GM18505 (cell line): ENCODE measurements around the gene UBE2G1.
"Not testable (repeated sequence)": the region's sequence is repeated elsewhere in the genome, so short reads cannot be mapped to it uniquely, and the experiment has no call there.

Experiments
- ATAC-seq: cut with Tn5 transposase; IDR thresholded peaks from one replicate; pipeline ENCODE4 v1.9.1; 2021; ENCODE audit not compliant: unreplicated experiment
- POLR2A ChIP-seq: IDR thresholded peaks from 4 replicates; pipeline ENCODE4 v1.6.1; 2011; ENCODE audit warnings: borderline replicate concordance; ENCODE audit not compliant: insufficient read depth, insufficient read length; ENCODE audit errors: extremely low read depth

Gene UBE2G1

DNA sequence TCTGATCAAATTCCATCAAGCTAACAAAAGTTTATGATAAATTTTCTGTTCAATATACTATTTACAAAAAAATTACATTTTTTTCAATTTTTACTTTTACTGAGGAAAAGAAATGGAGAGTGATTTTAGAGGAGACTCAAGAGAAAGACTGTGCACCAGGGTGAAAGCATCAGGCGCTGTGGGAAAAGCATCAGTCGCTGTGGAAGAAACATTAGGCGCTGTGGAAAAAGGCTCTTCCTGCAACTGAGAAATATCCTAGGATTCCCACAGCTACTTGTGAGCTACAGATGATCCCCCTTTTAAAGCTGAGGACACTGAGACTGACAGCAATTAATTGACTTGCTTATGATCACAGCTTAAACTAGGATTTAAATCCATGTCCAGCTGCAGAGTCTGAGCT is 107.6 kb downstream of the UBE2G1 start:
- no peak for ATAC-seq

DNA sequence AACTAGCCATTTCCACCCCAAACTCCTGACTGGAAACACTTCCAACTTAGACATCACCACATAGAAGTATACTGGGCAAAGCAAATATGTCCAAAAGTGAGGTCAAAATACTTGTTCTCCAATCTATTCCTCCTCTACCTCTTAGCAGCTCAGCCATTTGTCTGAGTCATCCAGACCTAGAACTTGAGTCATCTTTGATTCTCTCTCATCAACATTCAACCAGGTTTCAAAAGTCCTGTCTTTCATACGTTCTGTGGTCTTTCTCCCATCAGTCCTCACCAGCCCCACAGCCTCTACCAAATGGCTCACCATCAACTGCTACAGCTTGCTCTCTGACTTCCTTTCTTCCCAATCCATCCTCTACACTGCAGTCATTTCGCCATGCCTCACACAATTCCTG is 109.5 kb downstream of the UBE2G1 start:
- no peak for ATAC-seq
- TF ChIP-seq POLR2A, result no peak

More for the DNA sequence above, 107.6 kb downstream of the UBE2G1 start:
- no peak for TF ChIP-seq POLR2A

DNA sequence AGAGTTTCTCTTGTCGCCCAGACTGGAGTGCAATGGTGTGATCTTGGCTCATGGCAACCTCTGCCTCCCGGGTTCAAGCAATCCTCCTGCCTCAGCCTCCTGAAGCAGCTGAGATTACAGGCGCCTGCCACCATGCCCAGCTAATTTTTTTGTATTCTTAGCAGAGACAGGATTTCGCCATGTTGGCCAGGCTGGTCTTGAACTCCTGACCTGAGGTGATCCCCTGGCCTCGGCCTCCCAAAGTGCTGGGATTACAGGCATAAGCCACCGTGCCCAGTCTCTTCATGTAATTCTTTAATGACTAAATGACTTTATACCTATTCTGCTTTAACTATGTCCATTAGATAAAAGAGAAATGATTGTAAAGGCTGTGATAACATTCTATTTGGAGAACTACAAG is 111.2 kb downstream of the UBE2G1 start:
- ATAC-seq, result not testable (repeated sequence)

DNA sequence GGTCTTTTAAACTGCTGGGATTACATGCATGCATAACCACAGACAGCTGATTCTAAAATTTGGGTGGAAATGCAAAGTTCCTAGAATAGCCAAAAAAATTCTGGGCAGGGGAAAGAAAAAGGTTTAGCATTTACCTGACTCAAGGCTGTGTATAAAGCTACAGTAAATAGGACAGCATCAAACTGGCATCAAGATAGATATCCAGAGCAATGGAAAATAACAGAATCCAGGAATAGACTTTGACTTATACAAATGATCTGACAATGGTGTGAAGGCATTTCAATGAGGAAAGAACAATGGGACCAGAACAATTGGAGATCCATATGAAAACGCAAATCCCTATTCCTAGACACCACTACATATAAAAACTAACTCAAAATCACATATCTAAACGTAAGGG is 115.6 kb downstream of the UBE2G1 start:
- no peak for TF ChIP-seq POLR2A

GRCh38 chr17:4249452-4250029 is 116.9 kb downstream of the UBE2G1 start:
- TF ChIP-seq POLR2A, result no peak
- ATAC-seq, result no peak

More for the DNA sequence above, 115.6 kb downstream of the UBE2G1 start:
- no peak for ATAC-seq

- TF ChIP-seq POLR2A, result no peak
- ATAC-seq, result no peak
Observed at GRCh38 chr17:4248504-4249277, 117.8 kb downstream of the UBE2G1 start.

GRCh38 chr17:4247971-4248388 is 118.5 kb downstream of the UBE2G1 start:
- TF ChIP-seq POLR2A, result no peak
- ATAC-seq, result no peak

GRCh38 chr17:4247361-4247970 is 119.0 kb downstream of the UBE2G1 start:
- no peak for ATAC-seq
- TF ChIP-seq POLR2A, result no peak

- no peak for TF ChIP-seq POLR2A
- no peak for ATAC-seq
Observed at GRCh38 chr17:4246674-4247073, 119.8 kb downstream of the UBE2G1 start.

DNA sequence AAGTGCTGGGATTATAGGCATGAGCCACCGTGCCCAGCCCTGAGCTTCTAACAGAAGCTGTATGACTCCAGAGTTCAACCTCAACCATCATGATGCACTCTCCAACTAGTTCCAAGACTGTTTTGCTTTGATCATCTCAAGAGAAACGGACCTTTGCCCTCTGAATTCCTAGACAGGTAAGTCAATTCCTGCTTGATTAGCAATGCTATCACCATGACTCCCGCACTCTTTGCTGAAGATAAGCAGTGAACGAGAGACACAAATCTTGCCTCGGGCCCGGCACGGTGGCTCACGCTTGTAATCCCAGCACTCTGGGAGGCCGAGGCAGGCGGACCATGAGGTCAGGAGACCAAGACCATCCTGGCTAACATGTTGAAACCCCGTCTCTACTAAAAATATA is 124.9 kb downstream of the UBE2G1 start:
- TF ChIP-seq POLR2A, result no peak
- ATAC-seq, result no peak

- no peak for TF ChIP-seq POLR2A
- ATAC-seq, result no peak
Observed at GRCh38 chr17:4236456-4236855, 130.0 kb downstream of the UBE2G1 start.

- ATAC-seq, result no peak
- no peak for TF ChIP-seq POLR2A
Observed at GRCh38 chr17:4235372-4236279, 130.8 kb downstream of the UBE2G1 start.

GRCh38 chr17:4234401-4234800 is 132.1 kb downstream of the UBE2G1 start:
- ATAC-seq, result no peak
- TF ChIP-seq POLR2A, result no peak

- ATAC-seq, result no peak
- no peak for TF ChIP-seq POLR2A
Observed at GRCh38 chr17:4233668-4234258, 132.7 kb downstream of the UBE2G1 start.
